CD4-positive, alpha-beta T cell treated with Interleukin-10 for 1 hour (primary cell): ENCODE data around the gene DNASE2.
"Not testable (repeated sequence)": the region's sequence is repeated elsewhere in the genome, so short reads cannot be mapped to it uniquely, and the experiment has no call there.

Source experiments
- DNase-seq: peaks from one replicate; pipeline ENCODE4 v3.0.0-alpha.2; 2020

DNASE2 gene

GRCh38 chr19:12859546-12859945 lies 21.7 kb downstream of the DNASE2 start:
- DNase-seq, result no peak

GRCh38 chr19:12858041-12858928 lies 23.0 kb downstream of the DNASE2 start:
- no peak for DNase-seq

- DNase-seq, result no peak
Measured at GRCh38 chr19:12856653-12857052, 24.6 kb downstream of the DNASE2 start.

DNA sequence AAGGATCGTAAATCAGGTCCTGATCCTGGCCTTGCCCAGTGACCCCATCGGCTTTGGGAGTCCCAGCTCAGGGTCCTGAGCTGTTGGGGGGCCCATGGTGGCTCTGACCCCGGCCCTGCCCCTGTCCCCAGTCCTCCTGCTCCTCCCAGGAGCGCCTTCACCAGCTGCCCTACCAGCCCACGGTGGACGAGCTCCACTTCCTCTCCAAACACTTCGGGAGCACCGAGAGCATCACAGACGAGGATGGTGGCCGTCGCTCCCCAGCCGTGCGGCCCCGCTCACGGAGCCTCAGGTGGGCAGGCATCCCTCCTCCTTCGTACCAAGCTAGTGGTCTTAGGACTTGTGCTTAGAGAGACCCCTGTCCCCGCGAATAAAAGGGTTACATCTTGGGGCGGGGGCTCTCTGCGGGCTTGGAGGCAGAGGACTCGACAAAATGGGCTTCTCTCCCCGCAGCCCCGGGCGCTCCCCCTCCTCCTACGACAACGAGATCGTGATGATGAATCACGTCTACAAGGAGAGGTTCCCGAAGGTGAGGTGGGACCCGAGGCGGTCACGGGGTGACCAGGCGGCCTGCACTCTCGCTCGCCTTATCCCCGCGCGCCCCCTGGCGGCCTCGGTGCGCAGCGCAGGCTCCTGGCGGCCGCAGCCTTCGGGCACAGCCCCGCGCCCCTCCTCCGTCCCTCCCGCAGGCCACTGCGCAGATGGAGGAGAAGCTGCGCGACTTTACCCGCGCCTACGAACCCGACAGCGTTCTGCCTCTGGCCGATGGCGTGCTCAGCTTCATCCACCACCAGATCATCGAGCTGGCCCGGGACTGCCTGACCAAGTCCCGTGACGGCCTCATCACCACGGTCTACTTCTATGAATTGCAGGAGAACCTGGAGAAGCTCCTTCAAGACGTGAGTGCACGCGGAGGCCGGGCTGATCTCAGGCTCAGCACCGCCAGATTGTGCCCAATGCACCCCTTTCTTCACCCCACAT lies 33.8 kb downstream of the DNASE2 start:
- peak; percentile 82 for DNase-seq

GRCh38 chr19:12846613-12847012 lies 34.6 kb downstream of the DNASE2 start:
- DNase-seq, result not testable (repeated sequence)

- no peak for DNase-seq
Measured at GRCh38 chr19:12843999-12844732, 37.1 kb downstream of the DNASE2 start.

DNA sequence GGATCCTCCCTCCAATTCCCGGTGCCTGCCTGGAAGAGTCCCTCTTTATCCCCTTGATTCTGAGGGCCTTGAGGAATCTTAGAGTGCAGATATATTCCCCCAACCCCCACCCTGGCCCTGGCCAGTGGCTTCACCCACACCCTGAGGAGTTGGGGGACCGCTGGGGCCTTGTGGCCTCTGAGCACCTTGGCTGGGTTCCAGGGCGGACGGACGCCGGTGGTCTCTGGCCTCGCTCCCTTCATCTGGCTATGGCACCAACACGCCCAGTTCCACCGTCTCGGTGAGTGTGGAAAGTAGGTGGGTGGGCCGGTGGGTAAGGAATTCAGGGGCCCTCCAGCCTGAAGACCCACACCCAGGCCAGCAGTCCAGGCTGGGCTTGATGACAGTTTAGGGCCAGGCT lies 37.9 kb downstream of the DNASE2 start:
- no peak for DNase-seq

GRCh38 chr19:12842511-12842910 lies 38.7 kb downstream of the DNASE2 start:
- no peak for DNase-seq

GRCh38 chr19:12841094-12841493 lies 40.2 kb downstream of the DNASE2 start:
- DNase-seq, result no peak

DNA sequence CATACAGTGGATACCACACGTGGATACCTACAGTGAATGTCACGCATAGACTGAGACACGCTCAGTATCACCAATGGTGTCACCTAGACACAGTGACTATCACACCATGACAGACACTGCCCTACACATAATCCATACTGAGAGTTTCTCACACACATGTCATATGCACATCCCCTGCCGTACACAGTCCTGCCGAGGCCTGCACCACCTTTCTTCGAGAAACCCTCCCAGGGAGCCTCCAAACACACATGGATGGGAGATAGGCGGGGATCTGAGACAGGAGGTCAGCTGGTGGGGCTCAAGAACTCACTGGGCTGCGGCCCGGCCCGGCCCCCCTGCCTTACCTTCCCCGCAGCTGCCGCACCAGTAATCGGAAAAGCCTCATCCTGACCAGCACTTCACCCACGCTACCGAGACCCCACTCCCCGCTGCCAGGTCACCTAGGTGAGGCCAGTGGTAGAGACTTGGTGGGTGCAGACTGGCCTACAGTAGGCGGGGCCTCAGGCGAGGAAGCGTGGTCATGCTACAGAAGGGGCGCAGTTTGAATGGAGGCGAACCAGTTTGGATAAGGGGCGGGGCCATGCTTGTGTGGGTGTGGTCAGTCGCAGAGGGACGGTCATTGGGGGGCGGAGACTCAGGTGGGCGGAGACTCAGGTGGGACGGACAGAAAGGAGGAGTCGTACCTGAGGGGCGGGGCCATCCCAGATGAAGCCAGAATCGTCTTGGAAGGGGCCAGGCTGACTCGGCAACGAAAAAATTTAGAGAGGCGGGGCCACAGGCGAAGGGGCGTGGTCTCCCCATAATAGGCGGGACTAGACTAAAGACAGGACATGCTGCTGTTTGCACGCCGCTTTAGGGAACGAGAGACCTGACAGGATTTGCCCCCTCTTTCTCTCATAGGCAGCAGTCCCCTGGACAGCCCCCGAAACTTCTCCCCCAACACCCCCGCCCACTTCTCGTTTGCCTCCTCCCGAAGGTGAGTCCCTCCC lies 40.9 kb downstream of the DNASE2 start:
- peak; percentile 48 for DNase-seq

DNA sequence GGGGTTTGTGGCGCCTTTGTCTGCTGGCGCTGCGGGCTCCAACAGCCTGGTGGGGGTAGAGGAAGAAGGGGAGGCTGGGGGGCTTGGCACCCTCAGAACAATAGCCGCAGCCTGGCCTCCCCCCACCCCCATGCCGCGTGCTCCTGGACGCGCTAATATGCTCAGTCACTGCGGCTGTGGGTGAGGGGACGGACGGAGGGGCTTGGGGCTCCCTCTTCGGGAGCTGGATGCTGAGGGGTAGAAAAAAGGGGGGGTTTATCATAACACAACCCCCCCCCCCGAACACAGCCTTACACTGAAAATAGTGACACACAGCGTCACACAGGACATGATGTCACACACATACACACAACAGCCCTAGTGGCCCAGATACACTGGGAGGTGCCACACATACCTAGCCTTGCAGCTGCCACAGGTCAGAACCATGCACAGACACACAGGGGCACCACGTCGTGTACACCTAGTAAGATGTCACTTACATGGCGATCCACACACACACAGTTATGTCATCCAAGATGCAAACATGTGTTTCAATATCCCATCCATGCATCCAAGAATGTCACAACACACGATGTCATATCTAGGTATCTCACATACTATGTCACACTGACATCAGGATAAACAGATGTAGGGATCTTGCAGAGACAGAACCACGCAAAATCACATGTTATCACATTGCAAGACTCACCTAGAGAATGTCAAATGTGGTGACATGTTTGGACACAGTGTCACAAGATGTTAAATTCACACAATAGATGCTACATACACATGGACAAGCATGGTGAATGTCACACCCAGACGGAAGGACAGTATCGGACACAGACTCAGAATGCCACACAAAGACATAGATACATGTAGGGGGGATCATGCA lies 42.1 kb downstream of the DNASE2 start:
- DNase-seq, result peak; percentile 33

DNA sequence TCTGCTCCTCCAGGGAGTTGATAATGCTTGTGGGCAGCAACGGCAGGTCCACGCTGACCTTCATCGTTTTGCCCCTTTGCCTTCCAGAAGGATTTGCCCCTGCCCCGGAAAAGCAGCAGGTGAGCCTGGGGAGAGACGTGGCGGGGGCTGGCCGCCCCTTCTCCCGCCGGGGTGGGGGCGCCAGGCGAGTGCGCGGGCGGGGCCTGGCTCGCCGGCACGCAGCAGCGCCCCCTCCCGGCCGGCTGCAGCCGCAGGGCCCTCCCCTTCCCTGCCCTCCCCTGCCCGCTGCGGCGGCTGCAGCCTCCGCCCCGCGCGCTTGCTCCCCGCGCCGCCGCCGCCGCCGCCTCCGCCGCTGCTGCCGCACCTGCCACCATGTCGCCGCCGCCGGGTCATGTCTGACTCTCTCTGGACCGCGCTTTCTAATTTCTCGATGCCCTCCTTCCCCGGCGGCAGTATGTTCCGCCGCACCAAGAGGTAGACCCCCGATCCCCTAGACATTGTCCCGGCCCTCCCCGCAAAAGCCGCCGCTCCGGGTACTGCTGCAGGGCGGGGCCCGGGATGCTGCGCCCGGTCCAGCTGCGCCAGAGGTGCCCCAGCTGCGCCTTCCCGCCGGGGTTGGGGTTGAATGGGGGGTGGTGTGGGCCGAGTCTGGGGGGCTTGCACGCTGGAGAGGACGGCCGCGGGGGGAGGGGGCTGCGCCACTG lies 42.9 kb downstream of the DNASE2 start, which contains the start of gene MAST1:
MAST1 (plus strand) TSS at position 334 of the 704 bp plus-strand sequence; CDS start at position 392, 58 bp downstream.
- DNase-seq, result peak; percentile 52

- DNase-seq, result no peak
Measured at GRCh38 chr19:12837225-12837624, 44.0 kb downstream of the DNASE2 start.

DNA sequence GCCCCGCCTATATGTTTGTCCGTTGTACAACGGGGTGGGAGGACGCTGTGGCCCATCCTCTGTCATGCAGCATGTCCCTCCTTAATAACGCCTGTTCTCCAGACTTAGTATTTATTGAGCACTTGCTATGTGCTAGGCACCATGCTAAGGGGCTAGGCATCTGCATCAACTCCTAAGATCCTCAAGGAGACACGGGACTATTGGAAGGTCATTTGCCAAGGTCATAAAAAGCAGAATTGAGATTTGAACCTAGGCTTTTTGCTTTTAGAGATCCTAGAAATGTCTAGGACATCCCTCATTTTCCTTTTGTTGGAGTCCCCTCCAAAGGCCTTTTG lies 44.8 kb downstream of the DNASE2 start:
- no peak for DNase-seq

- DNase-seq, result peak; percentile 37
Measured at GRCh38 chr19:12834976-12835757, 46.1 kb downstream of the DNASE2 start.

DNA sequence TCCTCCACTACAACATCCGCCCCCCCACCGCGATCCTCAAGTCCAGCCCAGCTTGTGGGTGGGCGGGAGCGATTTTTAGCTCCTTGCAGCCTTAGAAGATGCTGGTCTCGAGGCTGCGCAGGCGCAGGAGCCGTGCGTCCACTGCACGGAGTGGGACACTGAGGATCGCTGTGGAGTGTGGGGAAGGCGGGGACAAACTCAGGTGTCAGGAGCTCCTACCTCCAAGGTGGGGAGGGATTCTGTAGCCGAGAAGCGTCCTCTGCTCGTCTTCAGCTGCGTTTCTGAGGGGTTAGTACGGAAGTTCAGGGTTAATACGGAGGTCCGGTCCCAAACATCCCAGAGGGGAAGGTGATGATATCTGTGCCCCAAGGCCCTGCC lies 46.7 kb downstream of the DNASE2 start, which contains the start of gene RTBDN:
RTBDN (minus strand) TSS at position 14 of the 378 bp plus-strand sequence. CDS start 4,600 bp downstream, outside the sequence.
- no peak for DNase-seq

- DNase-seq, result peak; percentile 63
Measured at GRCh38 chr19:12833738-12834565, 47.3 kb downstream of the DNASE2 start.

DNA sequence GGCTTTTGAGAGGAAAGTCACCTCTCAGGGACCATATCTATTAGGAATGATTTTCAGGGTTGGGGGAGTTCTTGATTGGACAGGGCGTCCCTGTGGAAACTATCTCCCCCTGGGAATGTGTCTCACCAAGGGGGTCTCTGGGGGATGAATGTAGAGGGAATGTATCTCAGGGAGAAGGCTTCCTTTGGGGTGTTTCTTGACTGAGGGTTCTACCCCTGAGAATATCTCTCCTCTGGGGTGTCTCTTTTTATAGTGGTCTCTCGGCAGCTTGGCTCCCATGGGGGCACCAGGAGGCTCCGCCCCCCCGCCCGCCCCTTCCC lies 47.9 kb downstream of the DNASE2 start:
- no peak for DNase-seq
